Right lobe of liver (tissue), 6 donors: ENCODE measurements around the gene SSBP2. TPM values are rescaled to one million over a fixed set of nuclear protein-coding genes. Genes with fewer than 3 reads are reported as not detected.
A peak's percentile ranks its signal among the peaks of the same experiment; 100 is the strongest.
"Not testable (repeated sequence)": the region's sequence is repeated elsewhere in the genome, so short reads cannot be mapped to it uniquely, and the experiment has no call there.

Source experiments
- ATAC-seq, 4 donors: fragments of 200-7000 bp; cut with Tn5 transposase; one replicate each; pipeline ENCODE4 v1.9.1; 2020; ENCODE audit warnings: mild to moderate bottlenecking in 4 of 4, moderate library complexity in 4 of 4
- DNase-seq, 3 donors: peaks; one replicate each; pipeline ENCODE4 v3.0.0-alpha.2; 2020
- H3K27ac ChIP-seq, 3 donors: fragments of 200-600 bp; one replicate each; pipeline ENCODE4 v1.8.0; 2022
- H3K27me3 ChIP-seq, 2 donors: fragments of 200-600 bp; one replicate each; pipeline ENCODE4 v1.8.0; 2022
- H3K36me3 ChIP-seq, 4 donors: fragments of 200-600 bp; sonication (generic) in 1 of 4; one replicate each; pipeline versions ENCODE4 v1.5.1 to v1.8.0; 2017 to 2022; ENCODE audit warnings: control low read depth in 1 of 4
- H3K4me1 ChIP-seq, 4 donors: fragments of 200-600 bp; sonication (generic) in 1 of 4; one replicate each; pipeline versions ENCODE4 v1.5.1 to v1.8.0; 2017 to 2022; ENCODE audit warnings: control low read depth in 1 of 4
- H3K4me3 ChIP-seq, 3 donors: fragments of 200-600 bp; one replicate each; pipeline ENCODE4 v1.8.0; 2022
- H3K9me3 ChIP-seq, 4 donors: fragments of 200-600 bp; sonication (generic) in 1 of 4; one replicate each; pipeline versions ENCODE4 v1.5.1 to v1.8.0; 2017 to 2022; ENCODE audit warnings: control low read depth in 1 of 4
- CTCF ChIP-seq, 4 donors: fragments of 200-600 bp in 3 of 4; fragments of 450-650 bp in 1 of 4; IDR thresholded peaks; one replicate each; pipeline versions ENCODE4 v1.5.1 to v1.8.0; 2016 to 2022; ENCODE audit warnings: antibody characterized with exemption in 4 of 4, mild to moderate bottlenecking in 2 of 4
- POLR2A ChIP-seq: fragments of 450-650 bp; IDR thresholded peaks from one replicate; pipeline ENCODE4 v1.6.1; 2017; ENCODE audit warnings: antibody characterized with exemption, mild to moderate bottlenecking
- WGBS: methylation state at CpG from one replicate; pipeline ENCODE4 v1.1.6; 2018; ENCODE audit warnings: low coverage, low lambda C conversion rate; ENCODE audit not compliant: insufficient coverage; ENCODE audit errors: missing lambda C conversion rate; 5-methylcytosine and 5-hydroxymethylcytosine counted together
- intact Hi-C, 2 donors: fragments of 100-400 bp; cut with DNase I; formaldehyde crosslinking; loops; one replicate each; pipeline versions ENCODE4 v1.11.2 to v1.14.1; 2022
- total RNA-seq, 6 experiments: library from RNA; depleted of rRNA in 2 of 6; stranded (reverse); fragments of >200 nt in 2 of 6; fragmentation: NEBNext Ultra II Directional in 3 of 6; extraction: Animal tissue kit (Norgen Biotek cat#: 25700) in 3 of 6; gene quantifications; one replicate each; pipeline versions ENCODE4 v1.1.0 to v1.2.4, GENCODE V29; 2016 to 2023
- donor health status: DM: no; HTN: yes; CAD: no.
- donor health status: DM: no; HTN: no; CAD: no.
- donor health status: DM: no; HTN: no; CAD: no.
- donor health status: DM: no; HTN: yes; CAD: no.
- donor health status: DM: no; HTN: yes; CAD: no.

SSBP2 gene
- total RNA-seq, 6 experiments from 2014 or later: 2.0 to 4.8 (median 3.7) TPM

GRCh38 chr5:81604193-81604592 is 146.7 kb downstream of the SSBP2 start:
- H3K9me3 ChIP-seq: no peaks in the 10 kb centered on the region
- H3K36me3 ChIP-seq: no peaks in the 10 kb centered on the region
- no peak overlapping the region for H3K4me3 ChIP-seq
- DNase-seq (no peak), ATAC-seq (no peak)
- intact Hi-C loops: no loop called here
- no peaks in the 10 kb centered on the region for H3K27me3 ChIP-seq
- H3K27ac ChIP-seq: no peak overlapping the region
- peaks cover 0 to 2% (median 0%) of the 10 kb centered on the region in 4 donors for H3K4me1 ChIP-seq
- TF ChIP-seq POLR2A: no peak
- TF ChIP-seq CTCF (IDR thresholded peaks at IDR 0.05): no peak

- no peak overlapping the region for H3K27ac ChIP-seq
- 79% methylated on average over 1 of the region's 1 CpG for WGBS
- TF ChIP-seq POLR2A: no peak
- no peak for TF ChIP-seq CTCF (IDR thresholded peaks at IDR 0.05)
Observed at GRCh38 chr5:81601919-81602318, 149.0 kb downstream of the SSBP2 start.

GRCh38 chr5:81592085-81592484 is 158.8 kb downstream of the SSBP2 start:
- ATAC-seq: not testable (repeated sequence)

More at GRCh38 chr5:81601919-81602318, 149.0 kb downstream of the SSBP2 start:
- Histone ChIP-seq H3K36me3 (no peaks in the 10 kb centered on the region), H3K27me3 (no peaks in the 10 kb centered on the region), H3K4me3 (no peak overlapping the region), H3K4me1 (peaks cover 0 to 2% (median 0%) of the 10 kb centered on the region in 4 donors), H3K9me3 (no peaks in the 10 kb centered on the region)
- peak; percentile 21 to 68 (median 40) for ATAC-seq
- no peak for DNase-seq
- intact Hi-C loops: no loop called here

GRCh38 chr5:81590498-81591384 is 160.2 kb downstream of the SSBP2 start:
- no peaks in the 10 kb centered on the region for H3K36me3 ChIP-seq

More at GRCh38 chr5:81592085-81592484, 158.8 kb downstream of the SSBP2 start:
- DNase-seq: peak in 1 of 3 donors; percentile 21
- H3K4me1 ChIP-seq, H3K27me3 ChIP-seq, H3K4me3 ChIP-seq, intact Hi-C loops, H3K36me3 ChIP-seq, H3K9me3 ChIP-seq, H3K27ac ChIP-seq: not testable (repeated sequence)
- 38% methylated on average over 1 of the region's 10 CpGs for WGBS

More at GRCh38 chr5:81590498-81591384, 160.2 kb downstream of the SSBP2 start:
- no peak for TF ChIP-seq POLR2A
- no peak for TF ChIP-seq CTCF (IDR thresholded peaks at IDR 0.05)
- H3K27me3 ChIP-seq: no peaks in the 10 kb centered on the region
- WGBS: 65% methylated on average over 3 of the region's 6 CpGs
- ATAC-seq (no peak), DNase-seq (no peak)
- no peak overlapping the region for H3K4me3 ChIP-seq
- H3K27ac ChIP-seq: no peak overlapping the region
- intact Hi-C loops: no loop called here
- H3K4me1 ChIP-seq: no peaks in the 10 kb centered on the region
- no peaks in the 10 kb centered on the region for H3K9me3 ChIP-seq
